CD4-positive, alpha-beta T cell treated with Interleukin-17A for 1 hour (primary cell): ENCODE data around the gene TBC1D3G.
"Not testable (repeated sequence)": the region's sequence is repeated elsewhere in the genome, so short reads cannot be mapped to it uniquely, and the experiment has no call there.

Source experiments
- DNase-seq: peaks from one replicate; pipeline ENCODE4 v3.0.0-alpha.2; 2020

Gene TBC1D3G

DNA sequence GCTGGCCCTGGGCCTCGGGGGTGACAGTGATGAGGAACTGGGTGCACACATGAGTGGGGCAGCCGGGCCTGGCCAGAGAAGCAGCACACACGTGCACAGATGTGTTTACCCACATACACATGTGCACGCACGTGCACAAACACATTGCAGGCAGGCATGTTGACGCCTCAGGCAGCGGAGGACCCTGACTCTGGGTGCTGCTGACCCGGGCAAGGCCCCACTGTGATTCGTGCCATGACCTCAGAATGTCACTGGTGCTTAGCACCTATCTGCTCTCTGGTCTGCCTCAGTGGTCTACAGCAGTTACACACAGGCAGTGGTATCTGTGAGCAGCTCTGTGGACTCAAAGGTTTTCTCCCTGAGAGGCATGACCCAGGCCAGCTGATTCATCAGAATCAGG lies at the start of gene TBC1D3G:
TSS of gene TBC1D3G (plus strand) at position 301 of the 400 bp plus-strand sequence. CDS start 1,528 bp downstream, outside the sequence.
- not testable (repeated sequence) for DNase-seq

DNA sequence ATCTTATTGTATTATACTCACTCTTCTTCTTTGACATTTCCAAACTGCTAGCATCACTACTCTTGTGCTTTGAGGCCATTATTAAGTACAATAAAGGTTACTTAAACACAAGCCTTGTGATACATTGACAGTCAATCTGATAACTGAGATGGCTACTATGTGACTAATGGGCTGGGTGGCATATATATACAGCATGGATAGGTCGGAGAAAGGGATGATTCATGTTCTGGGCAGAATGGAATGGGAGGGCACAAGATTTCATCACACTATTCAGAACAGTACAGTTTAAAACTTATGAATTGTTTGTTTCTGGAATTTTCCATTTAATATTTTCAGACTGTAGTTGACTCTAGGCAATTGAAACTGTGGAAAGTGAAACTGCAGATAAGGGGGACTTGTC lies 40.4 kb upstream of the TBC1D3G start:
- DNase-seq, result not testable (repeated sequence)

DNA sequence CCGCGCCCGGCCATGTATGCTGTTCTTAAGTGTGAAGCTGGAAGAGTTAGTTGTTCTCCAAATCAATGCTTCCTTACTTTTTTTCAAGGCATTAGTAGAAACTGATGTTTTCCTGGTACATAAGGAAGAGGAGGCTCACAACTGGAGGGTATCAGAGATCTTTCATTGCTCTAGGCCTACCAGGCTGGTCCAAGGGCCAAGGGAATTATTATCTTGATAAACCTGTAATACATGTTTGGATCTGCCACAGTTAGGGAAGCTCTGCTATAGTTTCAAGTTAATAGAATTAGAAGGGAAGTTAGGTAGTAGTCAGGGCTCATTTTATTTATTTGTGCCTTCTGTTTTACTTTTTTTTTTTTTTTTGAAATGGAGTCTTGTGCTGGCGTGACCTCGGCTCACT lies 39.5 kb upstream of the TBC1D3G start:
- DNase-seq, result not testable (repeated sequence)

DNA sequence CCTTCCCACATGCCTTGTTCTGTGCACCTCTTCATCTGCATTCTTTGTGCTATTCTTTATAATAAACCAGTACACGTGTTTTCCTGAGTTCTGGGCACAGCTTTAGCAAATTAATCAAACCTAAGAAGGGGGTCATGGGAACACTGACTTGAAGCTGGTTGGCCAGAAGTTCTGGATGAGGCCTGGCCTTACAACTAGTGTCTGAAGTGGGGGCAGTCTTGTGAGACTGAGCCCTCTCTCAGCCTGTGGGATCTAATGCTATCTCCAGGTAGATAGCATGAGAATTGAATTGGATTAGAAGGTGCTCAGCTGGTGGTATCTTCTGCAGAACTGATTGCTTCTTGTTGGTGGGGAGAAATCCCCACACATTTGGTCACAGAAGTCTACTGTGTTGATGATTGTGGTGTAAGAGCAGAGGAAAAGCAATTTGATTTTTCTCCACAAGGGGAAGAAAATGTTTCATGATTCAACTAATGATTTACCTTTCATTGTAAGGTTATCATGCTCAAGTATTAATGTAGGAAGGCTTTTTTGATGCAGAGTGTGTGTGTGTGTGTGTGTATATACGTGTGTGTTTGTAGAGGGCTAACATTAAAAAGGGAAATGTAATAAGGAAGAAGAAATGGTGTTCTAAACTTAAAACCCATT lies 33.6 kb upstream of the TBC1D3G start:
- DNase-seq, result not testable (repeated sequence)

DNA sequence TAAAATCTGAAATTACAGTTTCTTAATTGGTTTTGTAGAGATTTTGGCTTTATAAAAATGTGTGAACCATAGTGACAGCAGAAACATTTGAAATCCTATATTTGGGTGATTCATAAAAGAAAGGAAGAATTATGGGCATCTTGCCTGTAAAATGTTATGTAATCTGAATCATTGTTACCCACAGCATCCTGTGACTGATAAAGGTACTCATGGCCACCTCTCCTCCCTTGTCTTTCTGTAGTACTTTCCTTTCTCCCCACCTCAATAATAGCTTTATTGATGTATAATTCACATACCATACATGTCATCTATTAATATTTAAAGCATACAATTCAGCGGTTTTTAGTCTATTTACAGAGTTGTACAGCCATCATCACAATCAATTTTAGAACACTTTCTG lies 28.5 kb upstream of the TBC1D3G start:
- not testable (repeated sequence) for DNase-seq

DNA sequence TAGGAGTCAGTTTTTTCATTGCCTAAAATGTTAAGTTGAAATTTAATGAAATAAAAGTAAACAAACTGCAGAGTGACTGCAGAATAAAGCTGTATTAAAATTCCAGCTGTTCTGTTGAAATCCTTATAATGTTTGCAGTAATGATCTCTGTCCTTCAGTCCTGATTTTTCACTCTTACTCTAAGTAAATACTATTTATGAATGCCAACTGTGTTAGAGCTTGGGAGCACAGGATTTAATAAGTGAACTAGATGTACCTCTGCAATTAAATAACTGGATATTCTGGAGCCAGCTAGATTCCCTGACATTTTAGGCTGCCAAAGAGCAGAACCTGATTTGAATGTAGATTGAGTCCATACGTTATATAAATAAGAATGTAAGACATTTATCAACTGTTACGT lies 7.9 kb upstream of the TBC1D3G start:
- not testable (repeated sequence) for DNase-seq

DNA sequence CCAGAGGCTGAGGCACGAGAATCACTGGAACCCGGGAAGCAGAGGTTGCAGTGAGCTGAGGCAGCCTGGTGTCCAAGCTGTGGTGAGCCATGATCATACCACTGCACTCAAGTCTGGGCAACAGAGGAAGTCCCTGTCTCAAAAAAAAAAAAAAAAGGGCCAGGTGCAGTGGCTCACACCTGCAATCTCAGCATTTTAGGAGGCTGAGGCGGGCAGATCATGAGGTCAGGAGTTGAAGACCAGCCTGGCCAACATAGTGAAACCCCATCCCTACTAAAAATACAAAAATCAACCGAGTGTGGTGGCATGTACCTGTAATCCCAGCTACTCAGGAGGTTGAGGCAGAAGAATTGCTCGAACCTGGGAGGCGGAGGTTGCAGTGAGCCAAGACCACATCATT lies 38.8 kb downstream of the TBC1D3G start:
- DNase-seq, result not testable (repeated sequence)

DNA sequence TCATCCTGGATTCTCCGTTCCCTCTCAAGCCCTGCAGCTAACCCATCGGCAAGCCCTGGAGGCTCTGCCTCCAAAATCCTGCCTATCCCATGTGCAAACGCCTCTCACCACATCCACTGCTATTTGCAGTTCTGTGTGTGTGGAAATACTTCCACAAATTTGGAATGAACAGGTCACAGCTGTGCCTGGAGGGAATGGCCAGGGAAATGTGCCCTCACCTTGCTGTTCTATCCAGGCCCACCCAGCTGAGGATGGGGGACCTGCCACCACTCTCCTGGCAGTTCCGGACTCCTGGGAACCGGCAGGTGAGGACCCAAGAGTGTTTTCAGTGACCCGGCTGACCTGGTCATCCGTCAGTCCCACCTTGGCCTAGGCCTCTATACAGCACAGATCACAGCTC lies 52.3 kb downstream of the TBC1D3G start:
- DNase-seq, result not testable (repeated sequence)
